Chondrocyte (in vitro differentiated cells): ENCODE results near the gene XRRA1. TPM values are rescaled to one million over a fixed set of nuclear protein-coding genes. Genes with fewer than 3 reads are reported as not detected.

Experiments
- DNase-seq: peaks from one replicate; pipeline ENCODE4 v3.0.0; 2021; ENCODE audit warnings: mixed read lengths, low spot score
- H3K27ac Mint-ChIP-seq: one replicate; pipeline ENCODE4 v1.8.0; 2021; ENCODE audit warnings: mild to moderate bottlenecking, moderate library complexity, mixed read lengths; ENCODE audit not compliant: unreplicated experiment
- H3K27me3 Mint-ChIP-seq: 2 replicates; pipeline ENCODE4 v1.8.0; 2021; ENCODE audit warnings: low read depth, mixed read lengths
- H3K36me3 Mint-ChIP-seq: 2 replicates; pipeline ENCODE4 v1.8.0; 2021; ENCODE audit warnings: low read depth, mixed read lengths
- H3K4me1 Mint-ChIP-seq: 2 replicates; pipeline ENCODE4 v1.8.0; 2021; ENCODE audit warnings: low read depth, mild to moderate bottlenecking, mixed read lengths
- H3K4me3 Mint-ChIP-seq: one replicate; pipeline ENCODE4 v1.8.0; 2021; ENCODE audit warnings: mild to moderate bottlenecking, moderate library complexity, mixed read lengths; ENCODE audit not compliant: unreplicated experiment
- H3K9me3 Mint-ChIP-seq: 2 replicates; pipeline ENCODE4 v1.8.0; 2021; ENCODE audit warnings: low read depth, mixed read lengths
- total RNA-seq: library from RNA; stranded (reverse); gene quantifications from 3 replicates; pipeline ENCODE4 v1.2.1, GENCODE V29; 2021
- TF ChIP-seq, protein P1 (sequence below): fragments of 200-600 bp; sonication (generic); IDR thresholded peaks from 2 replicates; pipeline ENCODE4 v1.5.0; 2021; ENCODE audit warnings: antibody characterized with exemption, mild to moderate bottlenecking, moderate library complexity

The XRRA1 gene
- total RNA-seq, 1 donor from 2014 or later = 8.0 TPM

DNA sequence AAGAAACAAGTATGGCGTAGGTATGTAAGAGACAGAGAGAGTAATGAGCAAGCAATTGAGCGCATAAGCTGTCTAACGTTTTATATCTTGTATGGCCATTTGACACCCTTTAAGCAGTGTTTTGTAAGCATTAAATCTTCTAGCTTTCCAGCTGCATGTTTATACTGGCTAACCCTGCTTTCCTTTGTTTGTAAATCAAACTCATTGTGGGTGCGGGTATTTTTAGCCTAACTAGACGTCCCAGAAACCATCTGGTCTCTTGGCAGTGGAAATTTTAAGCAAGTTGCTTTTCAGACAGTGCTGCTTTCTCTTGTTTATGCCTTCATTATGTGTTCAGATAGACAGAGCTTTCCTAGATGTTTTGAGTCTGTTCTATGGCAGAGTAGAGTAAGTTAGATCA, 126.7 kb downstream of the XRRA1 start:
- DNase-seq = no peak
- Mint-ChIP-seq H3K27ac (peak overlapping the region; percentile 88), H3K4me3 (no peak overlapping the region), H3K4me1 (peaks cover 31% of the 10 kb centered on the region), H3K36me3 (peaks cover 26% of the 10 kb centered on the region), H3K27me3 (no peaks in the 10 kb centered on the region), H3K9me3 (peaks cover 18% of the 10 kb centered on the region)
- TF ChIP-seq, protein P1, sequence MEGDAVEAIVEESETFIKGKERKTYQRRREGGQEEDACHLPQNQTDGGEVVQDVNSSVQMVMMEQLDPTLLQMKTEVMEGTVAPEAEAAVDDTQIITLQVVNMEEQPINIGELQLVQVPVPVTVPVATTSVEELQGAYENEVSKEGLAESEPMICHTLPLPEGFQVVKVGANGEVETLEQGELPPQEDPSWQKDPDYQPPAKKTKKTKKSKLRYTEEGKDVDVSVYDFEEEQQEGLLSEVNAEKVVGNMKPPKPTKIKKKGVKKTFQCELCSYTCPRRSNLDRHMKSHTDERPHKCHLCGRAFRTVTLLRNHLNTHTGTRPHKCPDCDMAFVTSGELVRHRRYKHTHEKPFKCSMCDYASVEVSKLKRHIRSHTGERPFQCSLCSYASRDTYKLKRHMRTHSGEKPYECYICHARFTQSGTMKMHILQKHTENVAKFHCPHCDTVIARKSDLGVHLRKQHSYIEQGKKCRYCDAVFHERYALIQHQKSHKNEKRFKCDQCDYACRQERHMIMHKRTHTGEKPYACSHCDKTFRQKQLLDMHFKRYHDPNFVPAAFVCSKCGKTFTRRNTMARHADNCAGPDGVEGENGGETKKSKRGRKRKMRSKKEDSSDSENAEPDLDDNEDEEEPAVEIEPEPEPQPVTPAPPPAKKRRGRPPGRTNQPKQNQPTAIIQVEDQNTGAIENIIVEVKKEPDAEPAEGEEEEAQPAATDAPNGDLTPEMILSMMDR = no peak

DNA sequence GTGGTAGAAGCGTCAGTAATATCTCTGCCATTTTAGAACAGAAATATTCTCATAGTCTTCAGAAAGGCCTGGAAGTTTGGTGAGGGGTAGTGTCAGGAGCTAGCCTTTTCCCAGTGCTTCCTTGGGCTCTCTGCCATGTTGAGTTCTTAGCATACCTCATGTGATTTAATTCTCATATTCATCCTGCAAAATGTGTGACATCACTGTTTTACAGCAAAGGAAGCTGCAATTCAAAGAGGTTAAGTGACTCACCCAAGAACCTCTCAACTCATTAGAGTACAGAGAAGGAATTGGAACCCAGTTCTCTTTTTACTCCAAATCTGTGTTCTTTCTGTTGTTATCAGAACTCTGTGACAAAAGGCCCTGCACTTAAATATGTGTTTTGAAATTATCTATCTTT, 128.1 kb downstream of the XRRA1 start:
- Mint-ChIP-seq H3K36me3 (peaks cover 22% of the 10 kb centered on the region), H3K4me3 (no peak overlapping the region), H3K9me3 (peaks cover 18% of the 10 kb centered on the region), H3K27ac (peak overlapping the region; percentile 85), H3K27me3 (no peaks in the 10 kb centered on the region), H3K4me1 (peaks cover 31% of the 10 kb centered on the region)
- TF ChIP-seq, protein P1 = no peak
- no peak for DNase-seq

DNA sequence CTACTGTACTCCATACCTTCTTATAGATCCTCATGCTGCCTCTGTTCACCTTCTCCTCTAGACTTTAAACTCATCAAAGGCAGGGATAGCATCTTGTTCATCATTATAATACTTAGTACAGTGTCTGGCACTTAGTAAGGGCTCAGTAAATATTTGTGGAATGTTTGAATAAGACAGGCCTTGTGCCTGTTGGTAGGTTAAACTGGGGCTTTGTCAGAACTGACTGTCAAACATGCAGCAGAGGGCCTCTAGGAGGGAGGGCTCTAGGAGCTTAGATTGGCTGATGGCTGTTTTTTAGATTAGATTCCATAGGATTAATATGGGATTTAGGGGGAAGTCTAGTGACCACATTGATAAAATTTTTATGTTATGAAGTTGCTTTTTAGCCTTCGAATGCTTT, 129.5 kb downstream of the XRRA1 start:
- Mint-ChIP-seq H3K4me3 (no peak overlapping the region), H3K27ac (no peak overlapping the region)
- DNase-seq = no peak

DNA sequence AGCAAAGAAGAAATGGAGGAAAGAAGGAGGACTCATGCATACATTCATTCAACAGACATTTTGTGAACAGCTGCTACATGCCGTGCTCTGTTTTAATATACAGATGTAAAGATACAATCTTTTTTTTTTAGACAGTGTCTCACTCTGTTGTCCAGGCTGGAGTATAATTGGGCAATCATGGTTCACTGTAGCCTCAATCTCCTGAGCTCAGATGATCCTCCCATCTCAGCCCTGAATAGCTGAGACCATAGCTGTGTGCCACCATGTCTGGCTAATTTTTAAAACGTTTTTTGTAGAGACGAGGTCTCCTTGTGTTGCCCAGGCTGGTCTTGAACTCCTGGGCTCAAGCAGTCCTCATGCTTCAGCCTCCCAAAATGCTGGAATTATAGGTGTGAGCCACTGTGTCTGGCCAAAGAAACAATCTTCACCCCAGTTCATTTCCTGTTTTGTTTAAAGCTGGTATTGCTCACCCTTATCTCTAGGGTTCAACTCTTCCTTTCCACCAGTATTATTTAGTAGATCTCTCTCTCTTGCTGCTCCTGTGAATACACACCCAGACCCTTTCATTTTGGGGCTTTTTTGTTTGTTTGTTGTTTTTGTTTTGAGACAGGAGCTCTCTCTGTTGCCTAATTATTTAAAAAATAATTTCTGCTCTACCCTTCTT, 130.5 kb downstream of the XRRA1 start:
- H3K27ac Mint-ChIP-seq = peak overlapping the region; percentile 50
- H3K36me3 Mint-ChIP-seq = peaks cover 13% of the 10 kb centered on the region
- H3K27me3 Mint-ChIP-seq = no peaks in the 10 kb centered on the region
- H3K9me3 Mint-ChIP-seq = peaks cover under 1% of the 10 kb centered on the region
- H3K4me3 Mint-ChIP-seq = no peak overlapping the region
- no peak for DNase-seq
- peaks cover 31% of the 10 kb centered on the region for H3K4me1 Mint-ChIP-seq
- TF ChIP-seq, protein P1 = no peak

More for the DNA sequence above, 129.5 kb downstream of the XRRA1 start:
- H3K36me3 Mint-ChIP-seq = peaks cover 17% of the 10 kb centered on the region
- H3K9me3 Mint-ChIP-seq = peaks cover 10% of the 10 kb centered on the region
- TF ChIP-seq, protein P1 = no peak
- no peaks in the 10 kb centered on the region for H3K27me3 Mint-ChIP-seq
- H3K4me1 Mint-ChIP-seq = peaks cover 31% of the 10 kb centered on the region

DNA sequence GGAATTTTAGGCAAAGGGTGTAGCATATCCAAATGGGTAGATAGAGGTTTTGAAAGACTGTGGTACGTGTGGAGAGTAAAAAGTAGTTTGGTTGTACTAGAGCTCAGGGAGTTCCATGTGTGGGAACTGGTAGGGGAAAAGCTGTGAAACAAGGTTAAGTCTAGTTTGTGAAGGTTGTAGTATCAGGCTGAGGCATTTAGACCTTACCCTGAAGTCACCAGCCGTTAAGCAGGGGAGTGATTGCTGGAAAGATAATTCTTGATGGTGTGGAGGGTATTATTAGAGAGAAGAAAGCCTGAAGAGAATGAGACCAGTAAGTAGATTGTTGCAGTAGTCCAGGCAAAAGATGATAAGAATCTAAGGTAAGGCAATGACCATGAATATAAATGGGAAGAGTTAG, 132.2 kb downstream of the XRRA1 start:
- TF ChIP-seq, protein P1 = no peak
- H3K36me3 Mint-ChIP-seq = peaks cover 17% of the 10 kb centered on the region
- H3K27ac Mint-ChIP-seq = no peak overlapping the region
- H3K4me1 Mint-ChIP-seq = peaks cover 22% of the 10 kb centered on the region
- H3K4me3 Mint-ChIP-seq = no peak overlapping the region
- no peaks in the 10 kb centered on the region for H3K9me3 Mint-ChIP-seq
- DNase-seq = no peak
- H3K27me3 Mint-ChIP-seq = no peaks in the 10 kb centered on the region
